ENCODE results near the gene NACA.

NACA gene

DNA sequence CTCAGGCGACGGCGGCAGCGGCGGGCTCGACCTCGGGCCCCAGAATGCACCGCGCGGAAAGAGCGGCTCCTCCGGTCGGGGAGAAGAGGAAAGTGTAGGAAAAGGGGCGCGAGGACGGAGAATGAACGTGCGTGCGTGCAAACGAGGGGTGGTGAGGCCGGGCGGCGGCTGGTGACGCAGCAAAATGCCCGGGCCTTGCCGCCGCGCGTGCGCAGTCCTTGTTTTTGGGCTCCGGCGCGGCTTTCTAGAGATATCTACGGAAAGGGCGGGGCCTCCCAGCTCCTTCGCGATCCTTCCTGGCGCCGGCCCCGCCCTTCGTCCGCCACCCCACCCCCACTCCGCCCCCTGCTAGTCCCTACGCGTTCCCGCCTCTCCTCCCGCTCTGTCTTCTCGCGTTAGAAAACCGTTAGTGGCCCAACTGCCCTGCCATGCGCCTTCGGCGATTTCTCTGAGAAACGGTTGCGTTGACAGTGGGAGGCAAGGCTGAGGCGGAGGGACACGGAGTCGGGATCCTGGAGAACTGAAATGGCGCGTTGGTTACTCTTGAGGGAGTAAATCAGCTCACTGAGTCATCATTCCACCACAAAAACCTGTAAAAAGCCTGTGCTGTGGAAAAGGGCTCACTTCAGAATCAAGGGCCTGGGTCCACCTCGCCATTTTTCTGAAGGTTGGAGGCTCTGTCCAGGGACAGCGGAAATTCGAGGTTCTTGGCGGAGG lies 36.8 kb downstream of the NACA start, which contains the start of gene PTGES3:
TSS of gene PTGES3 (minus strand) at position 156 of the 717 bp plus-strand sequence. CDS start 285 bp downstream, outside the sequence.
- DNase-seq (ENCODE audit: low read depth in 2 of 2): peak; percentile 93

DNA sequence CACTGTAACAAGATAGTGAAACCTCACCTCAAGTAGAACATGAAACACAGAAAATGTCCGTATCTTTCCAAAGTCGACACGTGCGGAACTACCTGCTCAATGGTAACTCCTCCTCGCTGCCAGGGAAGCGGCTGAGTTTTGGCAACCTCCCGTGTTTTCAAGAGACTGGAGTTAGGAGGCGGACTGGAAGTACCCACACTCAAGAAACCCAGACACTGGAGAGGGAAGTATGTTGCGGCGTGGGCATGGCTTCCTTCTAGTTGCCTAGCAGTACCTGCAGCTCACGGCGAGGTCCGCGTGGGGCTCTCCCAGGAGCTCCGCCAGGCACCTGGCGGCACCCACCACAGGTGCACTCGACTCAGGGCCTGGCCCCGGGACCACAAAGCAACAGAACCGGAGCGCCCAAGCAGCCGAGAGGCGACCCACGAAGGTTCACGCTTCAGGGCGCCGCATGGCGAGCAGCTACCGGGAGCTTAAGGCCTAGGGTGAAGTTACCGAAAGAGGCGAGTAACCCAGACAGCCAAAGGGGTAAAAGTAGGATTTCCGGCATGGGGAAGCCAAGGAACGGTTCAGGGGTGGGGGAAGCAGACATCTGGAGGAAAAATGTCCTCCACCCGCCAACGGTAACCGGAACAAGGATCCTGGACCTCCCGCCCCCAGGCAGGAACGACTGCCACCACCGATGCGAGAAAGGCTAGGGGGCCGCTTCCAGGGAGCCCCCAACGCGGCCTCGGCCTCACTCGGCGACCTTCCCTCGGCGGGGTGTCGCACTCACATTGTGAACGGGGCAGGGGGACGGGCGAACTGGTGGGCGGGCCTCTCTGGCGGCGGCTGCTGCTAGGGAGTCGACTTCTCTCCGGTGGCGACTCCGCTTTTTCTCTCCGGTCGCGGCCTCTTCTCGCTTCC lies 37.6 kb downstream of the NACA start:
- peak; percentile 19 to 34 for DNase-seq (ENCODE audit: low read depth in 2 of 2)

DNA sequence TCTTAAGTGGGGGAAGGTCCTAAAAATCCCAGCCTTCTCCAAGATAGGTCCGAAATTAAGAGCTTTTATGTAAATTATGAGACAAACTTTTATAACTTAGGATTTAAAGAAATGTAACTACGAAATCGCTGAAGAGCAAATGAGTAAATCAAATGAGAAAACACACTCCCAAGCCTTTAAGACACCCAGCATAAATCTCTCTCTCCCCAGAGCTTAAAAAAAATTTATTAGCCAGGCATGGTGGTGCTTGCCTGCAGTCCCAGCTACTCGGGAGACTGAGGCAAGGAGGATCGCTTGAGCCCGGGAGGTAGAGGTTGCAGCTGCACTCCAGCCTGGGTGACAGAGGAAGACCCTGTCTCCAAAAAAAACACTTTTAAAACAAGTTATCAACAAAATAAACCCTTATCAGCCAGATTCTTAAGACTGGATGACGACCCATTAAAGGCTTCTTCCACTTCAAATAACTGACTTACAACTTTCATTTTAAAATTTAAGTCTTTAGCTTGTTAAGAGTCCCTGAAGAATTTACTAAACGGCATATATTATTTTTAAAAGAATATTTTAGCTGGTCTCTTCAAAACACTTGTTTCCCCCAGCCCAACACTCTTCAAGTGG lies 40.2 kb downstream of the NACA start:
- no peak for DNase-seq (ENCODE audit: low read depth in 2 of 2)

DNA sequence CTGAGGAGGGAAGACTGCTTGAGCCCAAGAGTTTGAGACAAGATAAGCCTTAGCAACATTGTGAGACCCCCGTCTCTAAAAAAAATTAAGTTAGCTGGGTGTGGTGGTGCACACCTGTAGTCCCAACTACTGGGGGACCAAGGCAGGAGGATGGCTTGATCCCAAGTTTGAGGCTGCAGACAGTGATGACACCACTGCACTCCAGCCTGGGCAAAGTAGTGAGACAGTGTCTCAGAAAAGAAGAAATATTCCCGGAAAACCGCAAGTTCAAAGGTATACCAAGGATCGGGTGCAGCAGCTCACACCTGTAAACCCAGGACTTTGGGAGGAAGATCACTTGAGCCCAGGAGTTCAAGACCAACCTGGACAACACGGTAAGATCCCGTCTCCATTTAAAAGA lies 42.8 kb downstream of the NACA start:
- DNase-seq (ENCODE audit: low read depth in 2 of 2): no peak

DNA sequence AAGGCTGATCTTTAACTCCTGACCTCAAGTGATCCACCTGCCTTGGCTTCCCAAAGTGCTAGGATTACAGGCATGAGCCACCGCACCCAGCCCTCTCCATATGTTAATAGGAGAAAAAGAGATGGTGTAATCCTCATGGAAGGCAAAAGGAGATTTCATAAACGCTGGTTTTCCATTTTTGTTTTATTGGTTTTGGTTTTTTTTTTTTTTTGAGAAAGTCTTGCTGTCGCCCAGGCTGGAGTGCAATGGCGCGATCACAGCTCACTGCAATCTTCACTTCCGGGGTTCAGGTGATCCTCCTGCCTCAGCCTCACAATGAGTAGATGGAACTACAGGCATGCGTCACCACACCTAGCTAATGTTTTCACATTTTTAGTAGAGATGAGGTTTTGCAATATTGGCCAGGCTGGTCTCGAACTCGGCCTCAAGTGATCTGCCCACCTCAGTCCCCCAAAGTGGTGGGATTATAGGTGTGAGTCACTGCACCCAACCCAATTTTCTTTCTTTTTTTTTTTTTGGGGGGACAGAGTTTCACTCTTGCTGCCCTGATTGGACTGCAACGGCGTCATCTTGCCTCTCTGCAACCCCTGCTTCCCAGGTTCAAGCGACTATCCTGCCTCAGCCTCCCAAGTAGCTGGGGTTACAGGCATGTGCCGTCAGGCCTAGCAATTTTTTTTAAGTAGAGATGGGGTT lies 45.1 kb downstream of the NACA start:
- no peak for DNase-seq (ENCODE audit: low read depth in 2 of 2)

DNA sequence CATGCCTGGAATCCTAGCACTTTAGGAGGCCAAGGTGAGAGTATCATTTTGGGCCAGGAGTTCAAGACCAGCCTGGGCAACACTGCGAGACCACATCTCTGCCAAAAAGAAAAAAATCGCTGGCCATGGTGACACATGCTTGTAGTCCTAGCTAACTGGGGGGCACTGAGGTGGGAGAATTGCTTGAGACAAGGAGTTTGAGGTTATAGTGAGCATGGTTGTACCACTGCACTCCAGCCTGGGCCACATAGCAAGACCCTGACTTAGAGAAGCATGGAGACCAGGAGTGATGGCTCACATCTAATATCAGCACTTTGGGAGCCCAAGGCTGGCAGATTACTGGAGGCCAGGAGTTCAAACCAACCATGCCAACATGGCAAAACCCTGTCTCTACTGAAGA lies 46.2 kb downstream of the NACA start:
- no peak for DNase-seq (ENCODE audit: low read depth in 2 of 2)

DNA sequence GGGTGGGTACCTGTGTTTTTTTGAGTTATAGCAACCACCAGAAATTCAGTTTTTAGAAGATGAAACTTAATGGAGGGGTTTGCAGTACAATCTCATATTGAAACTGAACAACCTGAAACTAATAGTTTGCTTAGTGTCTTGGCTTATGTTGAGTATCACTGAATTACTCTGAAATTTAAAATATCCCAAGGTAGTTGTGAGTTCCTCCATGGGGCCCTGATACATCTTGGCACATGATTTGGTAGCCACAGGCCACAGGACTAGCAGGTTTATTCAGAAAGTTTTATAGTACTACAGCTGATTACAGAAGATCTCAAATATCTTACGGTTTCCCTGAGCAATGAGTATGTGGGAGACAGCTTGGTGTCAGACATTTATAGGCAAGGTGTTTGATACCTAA lies 47.4 kb downstream of the NACA start:
- DNase-seq (ENCODE audit: low read depth in 2 of 2): no peak

DNA sequence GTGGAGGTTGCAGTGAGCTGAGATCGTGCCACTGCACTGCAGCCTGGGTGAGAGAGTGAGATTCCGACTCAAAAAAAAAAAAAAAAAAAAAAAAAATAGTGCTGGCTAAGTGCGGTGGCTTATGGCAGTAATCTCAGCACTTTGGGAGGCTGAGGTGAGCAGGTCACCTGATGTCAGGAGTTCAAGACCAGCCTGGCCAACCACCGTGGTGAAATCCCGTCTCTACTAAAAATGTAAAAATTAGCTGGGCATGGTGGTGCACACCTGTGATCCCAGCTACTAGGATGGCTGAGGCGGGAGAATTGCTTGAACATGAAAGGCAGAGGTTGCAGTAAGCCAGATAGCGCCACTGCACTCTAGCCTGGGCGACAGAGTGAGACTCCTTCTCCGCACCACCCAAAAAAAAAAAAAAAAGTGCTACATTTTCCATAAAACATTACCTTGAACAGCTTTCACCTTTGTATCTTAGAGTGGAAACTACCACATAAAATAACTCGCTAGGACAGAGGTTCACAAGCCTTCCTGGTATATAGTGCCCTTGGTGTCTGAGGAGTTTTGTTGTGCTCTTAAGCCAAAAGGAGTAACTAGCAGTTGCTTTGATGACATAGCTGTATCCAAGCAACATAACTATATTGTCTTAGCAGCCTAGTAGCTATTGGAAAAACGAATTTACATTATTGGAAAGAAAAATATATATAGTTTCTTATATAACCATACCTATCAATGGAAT lies 48.1 kb downstream of the NACA start:
- DNase-seq (ENCODE audit: low read depth in 2 of 2): no peak

DNA sequence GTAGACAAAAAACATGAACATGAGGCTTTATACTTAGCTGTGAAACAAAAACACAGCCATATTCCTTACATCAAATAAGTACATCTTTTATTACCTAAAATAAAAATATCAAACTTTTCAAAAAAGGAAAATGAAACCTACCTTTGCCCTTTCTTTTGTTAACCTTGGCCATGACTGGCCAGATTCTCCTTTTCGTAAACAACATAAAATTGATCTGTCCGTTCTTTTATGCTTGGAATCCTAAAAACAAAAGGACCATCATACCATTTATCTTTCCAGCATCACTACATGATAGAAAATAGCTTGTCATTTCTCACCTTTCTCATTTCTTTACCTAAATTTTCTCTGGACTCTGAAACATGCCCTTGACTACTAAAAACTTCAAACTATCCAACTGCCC lies 53.5 kb downstream of the NACA start:
- no peak for DNase-seq (ENCODE audit: low read depth in 2 of 2)

DNA sequence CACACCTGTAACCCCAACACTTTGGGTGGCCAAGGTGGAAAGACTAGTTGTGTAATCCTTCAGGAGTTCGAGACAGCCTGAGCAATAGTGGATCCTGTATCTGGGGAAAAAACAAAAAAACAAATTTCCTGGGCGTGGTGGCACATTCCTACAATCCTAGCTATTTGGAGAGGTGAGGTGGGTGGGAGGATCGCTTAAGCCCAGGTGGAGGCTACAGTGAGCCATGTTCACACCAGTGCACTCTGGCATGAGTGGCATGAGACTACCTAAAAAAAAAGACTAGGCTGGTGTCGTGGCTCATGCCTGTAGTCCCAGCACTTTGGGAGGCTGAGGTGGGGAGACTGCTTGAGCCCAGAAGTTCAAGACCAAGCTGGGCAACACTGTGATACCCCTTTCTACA lies 54.3 kb downstream of the NACA start:
- no peak for DNase-seq (ENCODE audit: low read depth in 2 of 2)

DNA sequence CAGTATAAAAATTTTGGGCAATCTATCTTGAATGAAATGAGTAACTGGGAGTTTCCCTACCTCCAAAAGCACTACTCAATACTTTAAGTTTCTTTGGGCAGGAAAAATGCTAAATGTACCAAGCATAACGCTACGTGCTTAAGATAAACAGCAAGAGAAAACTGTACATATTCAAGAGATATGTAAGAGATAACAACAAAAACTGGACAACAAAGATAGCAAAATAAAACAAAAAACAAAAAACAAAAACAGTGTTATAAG lies 57.0 kb downstream of the NACA start:
- DNase-seq (ENCODE audit: low read depth in 2 of 2): no peak

All from stimulated activated CD8-positive, alpha-beta memory T cell treated with anti-CD3 and anti-CD28 coated beads, Interleukin-7, amount 100 ng/mL, for 1 hour (primary cell).